Neural crest cell (in vitro differentiated cells): ENCODE measurements around the gene EPHA10. TPM values are rescaled to one million over a fixed set of nuclear protein-coding genes. Genes with fewer than 3 reads are reported as not detected.
"Not testable (repeated sequence)": the region's sequence is repeated elsewhere in the genome, so short reads cannot be mapped to it uniquely, and the experiment has no call there.

Experiments used
- DNase-seq: peaks from one replicate; pipeline ENCODE4 v3.0.0; 2021; ENCODE audit warnings: low read depth, mixed read lengths, low spot score
- H3K27ac Mint-ChIP-seq: one replicate; pipeline ENCODE4 v1.8.0; 2021; ENCODE audit warnings: mild to moderate bottlenecking, mixed read lengths; ENCODE audit not compliant: unreplicated experiment
- H3K27me3 Mint-ChIP-seq: 2 replicates; pipeline ENCODE4 v1.8.0; 2021; ENCODE audit warnings: low read depth, mild to moderate bottlenecking, mixed read lengths
- H3K36me3 Mint-ChIP-seq: 2 replicates; pipeline ENCODE4 v1.8.0; 2021; ENCODE audit warnings: low read depth, mild to moderate bottlenecking, mixed read lengths
- H3K4me1 Mint-ChIP-seq: 2 replicates; pipeline ENCODE4 v1.8.0; 2021; ENCODE audit warnings: mixed read lengths
- H3K4me3 Mint-ChIP-seq: one replicate; pipeline ENCODE4 v1.8.0; 2021; ENCODE audit warnings: mild to moderate bottlenecking, mixed read lengths
- H3K9me3 Mint-ChIP-seq: 2 replicates; pipeline ENCODE4 v1.8.0; 2021; ENCODE audit warnings: mixed read lengths
- CTCF ChIP-seq: fragments of 200-600 bp; sonication (generic); conservative IDR thresholded peaks from 2 replicates; pipeline ENCODE4 v1.5.0; 2021; ENCODE audit warnings: antibody characterized with exemption, mild to moderate bottlenecking
- total RNA-seq: library from RNA; stranded (reverse); gene quantifications from 2 replicates; pipeline ENCODE4 v1.2.1, GENCODE V29; 2021

The EPHA10 gene
- total RNA-seq, 1 donor from 2014 or later: 0.63 TPM

- Mint-ChIP-seq H3K4me3 (no peak overlapping the region), H3K4me1 (no peaks in the 10 kb centered on the region), H3K27me3 (peaks cover 83% of the 10 kb centered on the region), H3K27ac (no peak overlapping the region), H3K9me3 (no peaks in the 10 kb centered on the region), H3K36me3 (no peaks in the 10 kb centered on the region)
- no peak for TF ChIP-seq CTCF
- no peak for DNase-seq
Observed at GRCh38 chr1:37782491-37782890, 17.6 kb upstream of the EPHA10 start.

- Mint-ChIP-seq H3K4me1 (no peaks in the 10 kb centered on the region), H3K9me3 (no peaks in the 10 kb centered on the region), H3K27ac (no peak overlapping the region), H3K4me3 (no peak overlapping the region), H3K27me3 (peaks cover 60% of the 10 kb centered on the region), H3K36me3 (no peaks in the 10 kb centered on the region)
- no peak for DNase-seq
- no peak for TF ChIP-seq CTCF
Observed at GRCh38 chr1:37778654-37779053, 13.7 kb upstream of the EPHA10 start.

GRCh38 chr1:37776946-37777516 lies 12.1 kb upstream of the EPHA10 start:
- TF ChIP-seq CTCF: no peak
- Mint-ChIP-seq H3K27ac (no peak overlapping the region), H3K4me3 (no peak overlapping the region), H3K36me3 (no peaks in the 10 kb centered on the region), H3K27me3 (peaks cover 54% of the 10 kb centered on the region), H3K9me3 (no peaks in the 10 kb centered on the region), H3K4me1 (no peaks in the 10 kb centered on the region)
- DNase-seq: no peak

- H3K27me3 Mint-ChIP-seq: peaks cover 62% of the 10 kb centered on the region
- not testable (repeated sequence) for H3K27ac Mint-ChIP-seq, DNase-seq, H3K4me3 Mint-ChIP-seq, H3K4me1 Mint-ChIP-seq, H3K9me3 Mint-ChIP-seq, H3K36me3 Mint-ChIP-seq
Observed at GRCh38 chr1:37771440-37771839, 6.5 kb upstream of the EPHA10 start.

GRCh38 chr1:37767488-37767887 lies 2.6 kb upstream of the EPHA10 start:
- H3K36me3 Mint-ChIP-seq: no peaks in the 10 kb centered on the region
- no peak for TF ChIP-seq CTCF
- H3K9me3 Mint-ChIP-seq: no peaks in the 10 kb centered on the region
- no peak overlapping the region for H3K4me3 Mint-ChIP-seq
- DNase-seq: no peak
- peaks cover 94% of the 10 kb centered on the region for H3K27me3 Mint-ChIP-seq
- H3K4me1 Mint-ChIP-seq: peaks cover 15% of the 10 kb centered on the region
- no peak overlapping the region for H3K27ac Mint-ChIP-seq

- Mint-ChIP-seq H3K9me3 (no peaks in the 10 kb centered on the region), H3K4me3 (peak overlapping the region; percentile 45), H3K36me3 (no peaks in the 10 kb centered on the region), H3K4me1 (peaks cover 15% of the 10 kb centered on the region), H3K27me3 (peaks cover 97% of the 10 kb centered on the region), H3K27ac (no peak overlapping the region)
- no peak for DNase-seq
- no peak for TF ChIP-seq CTCF
Observed at GRCh38 chr1:37765916-37766664, 1.2 kb upstream of the EPHA10 start.
